ENCODE data around the gene RABGAP1L. TPM values are rescaled to one million over a fixed set of nuclear protein-coding genes. Genes with fewer than 3 reads are reported as not detected.

Gene RABGAP1L
- total and polyA plus RNA-seq, 2 of the 4 experiments (the other 2 are of a cell fraction) = 7.9 to 26.7 TPM

DNA sequence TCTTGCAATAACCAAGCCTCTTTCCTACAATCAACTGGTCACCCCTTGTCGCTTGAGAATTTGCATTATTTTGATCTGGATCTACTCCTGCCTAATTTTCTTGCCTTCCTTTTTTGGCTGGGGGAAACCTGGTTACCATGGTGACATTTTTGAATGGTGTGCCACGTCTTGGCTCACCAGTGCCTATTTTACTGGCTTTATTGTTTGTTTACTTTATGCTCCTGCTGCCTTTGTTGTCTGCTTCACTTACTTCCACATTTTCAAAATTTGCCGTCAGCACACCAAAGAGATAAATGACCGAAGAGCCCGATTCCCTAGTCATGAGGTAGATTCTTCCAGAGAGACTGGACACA is 289.2 kb downstream of the RABGAP1L start:
- TF ChIP-seq USF2 (IDR thresholded peaks at IDR 0.05; ENCODE audit: low read depth, low read length) = no peak
- no peak for TF ChIP-seq NFE2L2 (IDR thresholded peaks at IDR 0.05; ENCODE audit: low read depth, low read length)
- TF ChIP-seq, protein P1, sequence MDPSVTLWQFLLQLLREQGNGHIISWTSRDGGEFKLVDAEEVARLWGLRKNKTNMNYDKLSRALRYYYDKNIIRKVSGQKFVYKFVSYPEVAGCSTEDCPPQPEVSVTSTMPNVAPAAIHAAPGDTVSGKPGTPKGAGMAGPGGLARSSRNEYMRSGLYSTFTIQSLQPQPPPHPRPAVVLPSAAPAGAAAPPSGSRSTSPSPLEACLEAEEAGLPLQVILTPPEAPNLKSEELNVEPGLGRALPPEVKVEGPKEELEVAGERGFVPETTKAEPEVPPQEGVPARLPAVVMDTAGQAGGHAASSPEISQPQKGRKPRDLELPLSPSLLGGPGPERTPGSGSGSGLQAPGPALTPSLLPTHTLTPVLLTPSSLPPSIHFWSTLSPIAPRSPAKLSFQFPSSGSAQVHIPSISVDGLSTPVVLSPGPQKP (IDR thresholded peaks at IDR 0.05; ENCODE audit: borderline replicate concordance, low read depth, low read length) = no peak
- no peak for TF ChIP-seq CHD1 (IDR thresholded peaks at IDR 0.05; ENCODE audit: low read depth, low read length)
- no peak for TF ChIP-seq BHLHE40 (IDR thresholded peaks at IDR 0.05; ENCODE audit: low read depth, low read length)
- TF ChIP-seq MXI1 (IDR thresholded peaks at IDR 0.05; ENCODE audit: borderline replicate concordance, low read depth, low read length) = no peak
- no peak for TF ChIP-seq RCOR1 (IDR thresholded peaks at IDR 0.05; ENCODE audit: insufficient replicate concordance, low read length)
- TF ChIP-seq FOS (IDR thresholded peaks at IDR 0.05; ENCODE audit: low read depth, low read length) = no peak
- no peak for TF ChIP-seq MAFK (IDR thresholded peaks at IDR 0.05; ENCODE audit: low read depth, low read length)
- no peak overlapping the region for H2BK120ac ChIP-seq (ENCODE audit: low read depth, low read length)
- WGBS, 2 experiments (ENCODE audit: extremely low coverage in 2 of 2, insufficient read length in 1 of 2) = no CpG with 5 or more reads among the region's 5 CpGs

More for the DNA sequence above, 289.2 kb downstream of the RABGAP1L start:
- no TSS peak for BruUV-seq (replicated peaks)
- Histone ChIP-seq H3K9ac (ENCODE audit: low read depth, low read length) (no peak overlapping the region), H3K14ac (replicated peaks; ENCODE audit: low read depth, low read length) (no peak overlapping the region), H3K18ac (ENCODE audit: low read depth, low read length) (no peak overlapping the region), H3K56ac (ENCODE audit: extremely low read depth, insufficient read depth, low read length) (no peak overlapping the region), H3K27ac (ENCODE audit: insufficient read depth, low read length) (no peak overlapping the region), H3K27me3 (ENCODE audit: control insufficient read depth, insufficient read depth, low read length) (no peaks in the 10 kb centered on the region), H3K23ac (ENCODE audit: low read depth, low read length) (no peak overlapping the region), H4K5ac (ENCODE audit: low read depth, low read length) (no peak overlapping the region), H3K4me1 (ENCODE audit: control insufficient read depth, insufficient read depth, low read length) (no peaks in the 10 kb centered on the region), H4K20me1 (ENCODE audit: insufficient read depth, low read length) (no peaks in the 10 kb centered on the region), H3K9me1 (ENCODE audit: insufficient read depth, low read length) (no peaks in the 10 kb centered on the region; the same call in 1 of the 2 replicates), H3K4ac (ENCODE audit: low read depth, low read length) (no peak overlapping the region), H3K36me3 (ENCODE audit: control insufficient read depth, insufficient read depth, low read length) (no peaks in the 10 kb centered on the region), H3K4me2 (ENCODE audit: low read depth, low read length) (no peak overlapping the region), H2BK20ac (ENCODE audit: low read depth, low read length) (no peak overlapping the region), H2BK15ac (ENCODE audit: low read depth, low read length) (no peak overlapping the region), H2AK9ac (replicated peaks; ENCODE audit: low read depth, low read length, poor library complexity) (no peak overlapping the region), H3K9me3 (ENCODE audit: control insufficient read depth, insufficient read depth, low read length) (no peaks in the 10 kb centered on the region), H2BK5ac (ENCODE audit: low read depth, low read length, poor library complexity, severe bottlenecking) (no peak overlapping the region), H2AFZ (replicated peaks; ENCODE audit: low read length, poor library complexity) (no peak overlapping the region), H3K79me1 (ENCODE audit: low read depth in 1 of 2, low read length in 2 of 2) (no peaks in the 10 kb centered on the region), H4K8ac (ENCODE audit: low read depth in 2 of 2, low read length in 2 of 2) (no peak overlapping the region), H2AK5ac (ENCODE audit: low read depth, low read length) (no peak overlapping the region), H4K91ac (ENCODE audit: insufficient read depth, low read depth, low read length) (no peak overlapping the region), H3K4me3 (ENCODE audit: insufficient read depth, low read depth, low read length) (no peak overlapping the region)
- in situ Hi-C loops (cut with MboI; ENCODE audit: low sequenced_read_pairs) = no loop called here
- intact Hi-C loops (cut with micrococcal nuclease) = no loop called here
- no peak for ATAC-seq (ENCODE audit: low read depth)
- ChIA-PET POLR2A (ENCODE audit: unreplicated experiment) (no interaction called here), CTCF (no interaction called here)
- DNase-seq = no peak
- dilution Hi-C loops (cut with HindIII; ENCODE audit: low sequenced_read_pairs, unreplicated experiment) = no loop called here
